ENCODE measurements around the gene EPOP.
"Not testable (repeated sequence)": the region's sequence is repeated elsewhere in the genome, so short reads cannot be mapped to it uniquely, and the experiment has no call there.

EPOP gene

GRCh38 chr17:38627957-38628356, 46.8 kb downstream of the EPOP start:
- Histone ChIP-seq H3K4me3 (ENCODE audit: low read length) (no peak overlapping the region), H3K36me3 (replicated peaks; ENCODE audit: low read depth, low read length) (no peaks in the 10 kb centered on the region), H3K27ac (ENCODE audit: low read length) (no peak overlapping the region), H4K20me1 (ENCODE audit: insufficient read depth, low read length) (no peaks in the 10 kb centered on the region), H2AFZ (ENCODE audit: low read depth, low read length) (no peak overlapping the region), H3K4me2 (ENCODE audit: low read length) (no peak overlapping the region), H3K9me3 (ENCODE audit: insufficient read depth, low read length) (no peaks in the 10 kb centered on the region), H3K27me3 (ENCODE audit: low read depth, low read length) (peaks cover 10% of the 10 kb centered on the region), H3K4me1 (ENCODE audit: low read length) (peaks cover 3% of the 10 kb centered on the region), H3K79me2 (ENCODE audit: low read length) (no peaks in the 10 kb centered on the region), H3K9ac (ENCODE audit: low read length) (no peak overlapping the region)
- no peak for TF ChIP-seq CTCF (IDR thresholded peaks at IDR 0.05; ENCODE audit: low read depth, low read length)
- no peak for TF ChIP-seq EZH2phosphoT487 (IDR thresholded peaks at IDR 0.05; ENCODE audit: low read depth)

GRCh38 chr17:38626606-38627226, 48.0 kb downstream of the EPOP start:
- H3K27me3 ChIP-seq (ENCODE audit: low read depth, low read length), result peaks cover 15% of the 10 kb centered on the region
- not testable (repeated sequence) for H3K36me3 ChIP-seq (replicated peaks; ENCODE audit: low read depth, low read length); H3K4me2 ChIP-seq (ENCODE audit: low read length); H3K27ac ChIP-seq (ENCODE audit: low read length); H4K20me1 ChIP-seq (ENCODE audit: insufficient read depth, low read length); H3K4me1 ChIP-seq (ENCODE audit: low read length); H3K9ac ChIP-seq (ENCODE audit: low read length); H3K79me2 ChIP-seq (ENCODE audit: low read length); H2AFZ ChIP-seq (ENCODE audit: low read depth, low read length); H3K4me3 ChIP-seq (ENCODE audit: low read length); H3K9me3 ChIP-seq (ENCODE audit: insufficient read depth, low read length)

GRCh38 chr17:38625482-38625881, 49.3 kb downstream of the EPOP start:
- Histone ChIP-seq H3K36me3 (replicated peaks; ENCODE audit: low read depth, low read length) (no peaks in the 10 kb centered on the region), H3K9me3 (ENCODE audit: insufficient read depth, low read length) (no peaks in the 10 kb centered on the region), H3K9ac (ENCODE audit: low read length) (no peak overlapping the region), H2AFZ (ENCODE audit: low read depth, low read length) (no peak overlapping the region), H3K4me2 (ENCODE audit: low read length) (no peak overlapping the region), H3K4me3 (ENCODE audit: low read length) (no peak overlapping the region), H3K79me2 (ENCODE audit: low read length) (no peaks in the 10 kb centered on the region), H3K27ac (ENCODE audit: low read length) (no peak overlapping the region), H3K4me1 (ENCODE audit: low read length) (peaks cover 3% of the 10 kb centered on the region), H4K20me1 (ENCODE audit: insufficient read depth, low read length) (no peaks in the 10 kb centered on the region), H3K27me3 (ENCODE audit: low read depth, low read length) (peaks cover 19% of the 10 kb centered on the region)
- no peak for TF ChIP-seq CTCF (IDR thresholded peaks at IDR 0.05; ENCODE audit: low read depth, low read length)
- TF ChIP-seq EZH2phosphoT487 (IDR thresholded peaks at IDR 0.05; ENCODE audit: low read depth), result no peak

GRCh38 chr17:38624782-38625355, 49.9 kb downstream of the EPOP start:
- not testable (repeated sequence) for H3K9ac ChIP-seq (ENCODE audit: low read length); H3K4me1 ChIP-seq (ENCODE audit: low read length); H2AFZ ChIP-seq (ENCODE audit: low read depth, low read length); H3K36me3 ChIP-seq (replicated peaks; ENCODE audit: low read depth, low read length); H3K9me3 ChIP-seq (ENCODE audit: insufficient read depth, low read length); H4K20me1 ChIP-seq (ENCODE audit: insufficient read depth, low read length); H3K27ac ChIP-seq (ENCODE audit: low read length); H3K79me2 ChIP-seq (ENCODE audit: low read length); H3K4me3 ChIP-seq (ENCODE audit: low read length)
- Histone ChIP-seq H3K4me2 (ENCODE audit: low read length) (peak overlapping the region; percentile 4; the same call in 1 of the 2 replicates), H3K27me3 (ENCODE audit: low read depth, low read length) (peaks cover 22% of the 10 kb centered on the region)

Data from OCI-LY3 (cell line).